K562 (cell line): ENCODE measurements around the gene KCNC3. TPM values are rescaled to one million over a fixed set of nuclear protein-coding genes. Genes with fewer than 3 reads are reported as not detected.

Experiments used
- ATAC-seq: fragments of 200-7000 bp; cut with Tn5 transposase; 3 replicates; pipeline ENCODE4 v1.9.1; 2020; ENCODE audit warnings: moderate library complexity
- BruUV-seq: library from RNA; stranded (reverse); fragments of 400-500 nt; replicated peaks from 2 replicates; lab custom pipeline; 2021; lab: Mats Ljungman, UMichigan
- CTCF ChIA-PET: fragments of 300-600 bp; formaldehyde crosslinking; extraction: SDS; loops from one replicate; lab custom pipeline; 2021; ENCODE audit warnings: low intra/inter-chr PET ratio; lab: Yijun Ruan, JAX
- POLR2A ChIA-PET: fragments of 300-600, 350-650 bp; sonication (Branson Sonifier 250); formaldehyde crosslinking; extraction: SDS; loops from one replicate; lab custom pipeline; 2021; ENCODE audit warnings: antibody characterized with exemption, inconsistent platforms; lab: Yijun Ruan, JAX
- DNase-seq, 4 experiments: peaks; one replicate each; pipeline versions ENCODE4 v3.0.0 to v3.0.0-alpha.2; 2011 to 2018; ENCODE audit warnings: low spot score in 3 of 4, mixed read lengths in 3 of 4; ENCODE audit errors: extremely low read depth in 1 of 4
- FAIRE-seq: peaks from 2 replicates; lab custom pipeline; 2011; peaks lifted over from hg19 to GRCh38; lab: Jason Lieb, UNC
- H2AFZ ChIP-seq: 2 replicates; pipeline ENCODE4 v1.6.0; 2011; ENCODE audit warnings: low read depth, low read length, control low read depth, inconsistent platforms
- H3K27ac ChIP-seq: fragments of 200-600 bp; 3 replicates; pipeline ENCODE4 v1.8.0; 2011; ENCODE audit warnings: low read depth, mild to moderate bottlenecking, control low read depth, inconsistent platforms, low read length, moderate library complexity, mixed read lengths; ENCODE audit errors: extremely low read depth
- H3K27me3 ChIP-seq, 2 experiments: fragments of 300-600 bp in 1 of 2; 2 replicates in 1 of 2; 3 replicates in 1 of 2; pipeline versions ENCODE4 v1.6.0 to v1.8.0; 2011; ENCODE audit warnings: inconsistent platforms in 2 of 2, low read length in 2 of 2, mild to moderate bottlenecking in 1 of 2, mixed read lengths in 1 of 2, moderate library complexity in 1 of 2; ENCODE audit not compliant: control insufficient read depth in 2 of 2, insufficient read depth in 2 of 2
- H3K36me3 ChIP-seq: fragments of 300-600 bp; 3 replicates; pipeline ENCODE4 v1.8.0; 2011; ENCODE audit warnings: mild to moderate bottlenecking, low read length, inconsistent platforms; ENCODE audit not compliant: control insufficient read depth, insufficient read depth
- H3K4me1 ChIP-seq, 2 experiments: fragments of 200-600 bp in 1 of 2; replicated peaks in 1 of 2; 2 replicates in 1 of 2; 3 replicates in 1 of 2; pipeline versions ENCODE4 v1.5.1 to v1.8.0; 2011; ENCODE audit warnings: inconsistent platforms in 2 of 2, low read length in 2 of 2, mild to moderate bottlenecking in 1 of 2, mixed read lengths in 1 of 2, moderate library complexity in 1 of 2; ENCODE audit not compliant: control insufficient read depth in 2 of 2, insufficient read depth in 2 of 2
- H3K4me2 ChIP-seq: 2 replicates; pipeline ENCODE4 v1.6.1; 2011; ENCODE audit warnings: low read length, control low read depth, inconsistent platforms, mixed read lengths; ENCODE audit not compliant: insufficient read depth
- H3K4me3 ChIP-seq: fragments of 200-600 bp; sonication (generic), shearing (Covaris generic); 2 replicates; pipeline ENCODE4 v1.5.1; 2016; ENCODE audit warnings: control low read depth, inconsistent platforms
- H3K79me2 ChIP-seq: fragments of 200-600 bp; 3 replicates; pipeline ENCODE4 v1.8.0; 2011; ENCODE audit warnings: low read length, inconsistent platforms; ENCODE audit not compliant: control insufficient read depth, insufficient read depth
- H3K9ac ChIP-seq, 2 experiments: 2 replicates each; pipeline versions ENCODE4 v1.6.0 to v1.6.1; 2011; ENCODE audit warnings: low read depth in 2 of 2, low read length in 2 of 2, control low read depth in 1 of 2, inconsistent platforms in 1 of 2, mild to moderate bottlenecking in 1 of 2, mixed read lengths in 1 of 2; ENCODE audit not compliant: insufficient read depth in 1 of 2
- H3K9me1 ChIP-seq: one replicate; pipeline ENCODE4 v1.6.0; 2011; ENCODE audit warnings: inconsistent platforms, mild to moderate bottlenecking, low read length, moderate library complexity; ENCODE audit not compliant: control insufficient read depth, insufficient read depth
- H3K9me3 ChIP-seq: replicated peaks from 2 replicates; pipeline ENCODE4 v1.5.1; 2011; ENCODE audit warnings: low read depth, low read length, inconsistent platforms; ENCODE audit not compliant: control insufficient read depth, insufficient read depth
- H4K20me1 ChIP-seq: replicated peaks from 2 replicates; pipeline ENCODE4 v1.6.1; 2011; ENCODE audit warnings: low read length, inconsistent platforms, mixed read lengths; ENCODE audit not compliant: control insufficient read depth, insufficient read depth
- ATF1 ChIP-seq, 2 experiments: fragments of 450-650 bp in 1 of 2; IDR thresholded peaks; 2 replicates each; pipeline ENCODE4 v1.6.1; 2016; ENCODE audit warnings: missing compliant biosample characterization in 1 of 2, missing genetic modification characterization in 1 of 2
- CEBPB ChIP-seq: fragments of 450-650 bp; IDR thresholded peaks from 2 replicates; pipeline ENCODE4 v1.6.1; 2016; ENCODE audit warnings: missing genetic modification characterization, missing compliant biosample characterization
- CREB3L1 ChIP-seq: fragments of 450-650 bp; IDR thresholded peaks from 2 replicates; pipeline ENCODE4 v1.6.1; 2014; ENCODE audit warnings: low read depth, mild to moderate bottlenecking, moderate library complexity, borderline replicate concordance
- DEAF1 ChIP-seq: fragments of 450-650 bp; formaldehyde crosslinking; IDR thresholded peaks from 2 replicates; pipeline ENCODE4 v1.4.0; 2020; ENCODE audit warnings: mild to moderate bottlenecking, moderate library complexity
- HDAC8 ChIP-seq: fragments of 450-650 bp; IDR thresholded peaks from 2 replicates; pipeline ENCODE4 v1.6.1; 2016; ENCODE audit warnings: mild to moderate bottlenecking, missing genetic modification characterization, moderate library complexity, missing compliant biosample characterization
- HIVEP1 ChIP-seq: fragments of 250-450 bp; sonication (Bioruptor Pico); IDR thresholded peaks from 2 replicates; pipeline ENCODE4 v1.4.0; 2020; ENCODE audit warnings: mild to moderate bottlenecking
- KAT8 ChIP-seq: fragments of 450-650 bp; IDR thresholded peaks from 2 replicates; pipeline ENCODE4 v1.6.1; 2016; ENCODE audit warnings: low read depth, mild to moderate bottlenecking
- OTX1 ChIP-seq: fragments of 450-650 bp; formaldehyde crosslinking; IDR thresholded peaks from 2 replicates; pipeline ENCODE4 v1.4.0; 2022; ENCODE audit warnings: mild to moderate bottlenecking
- RBBP5 ChIP-seq: fragments of 200-600 bp; sonication (generic); IDR thresholded peaks from 2 replicates; pipeline ENCODE4 v1.6.1; 2012; ENCODE audit warnings: borderline replicate concordance, mild to moderate bottlenecking, low read length, control low read depth, inconsistent platforms; ENCODE audit not compliant: insufficient read depth, poor library complexity, severe bottlenecking
- SMC3 ChIP-seq: conservative IDR thresholded peaks from 2 replicates; pipeline ENCODE4 v1.6.1; 2011; ENCODE audit warnings: low read depth, low read length, improper control_type of control experiment; ENCODE audit not compliant: insufficient read depth
- TRIM24 ChIP-seq, 2 experiments: fragments of 450-650 bp; IDR thresholded peaks; 2 replicates each; pipeline ENCODE4 v1.6.1; 2016
- ZBTB17 ChIP-seq: fragments of 450-650 bp; formaldehyde crosslinking; IDR thresholded peaks from 2 replicates; pipeline ENCODE4 v1.4.0; 2020; ENCODE audit warnings: mild to moderate bottlenecking
- ZNF140 ChIP-seq: fragments of 250-450 bp; sonication (Bioruptor Pico); IDR thresholded peaks from 2 replicates; pipeline ENCODE4 v1.8.0; 2021; ENCODE audit warnings: moderate library complexity, mild to moderate bottlenecking, inconsistent platforms
- ZNF197 ChIP-seq: fragments of 200-800 bp; sonication (Bioruptor generic); IDR thresholded peaks from 2 replicates; pipeline ENCODE4 v1.6.1; 2016; ENCODE audit warnings: low read depth, missing genetic modification characterization, missing compliant biosample characterization
- ZNF282 ChIP-seq: sonication (generic); formaldehyde crosslinking; IDR thresholded peaks from 2 replicates; pipeline ENCODE4 v1.8.1; 2023; ENCODE audit warnings: missing genetic modification reagents
- WGBS: fragments of 100-300 bp; shearing (Covaris generic); methylation state at CpG from one replicate; pipeline ENCODE4 v1.1.6; 2016; ENCODE audit warnings: low coverage, mixed read lengths; ENCODE audit not compliant: insufficient coverage; ENCODE audit errors: missing lambda C conversion rate; 5-methylcytosine and 5-hydroxymethylcytosine counted together
- in situ Hi-C: fragments of 300-500 bp; cut with MboI; formaldehyde crosslinking; loops from 4 replicates; pipeline ENCODE4 v1.15.0; 2018; ENCODE audit warnings: inconsistent platforms, mixed read lengths
- intact Hi-C: fragments of 100-400 bp; cut with micrococcal nuclease; formaldehyde crosslinking; loops from 2 replicates; pipeline ENCODE4 v1.14.2; 2022
- polyA plus RNA-seq, 8 experiments: library from polyadenylated mRNA; depleted of rRNA in 4 of 8; stranded (reverse) in 5 of 8; unstranded in 3 of 8; fragments of >200 nt; fragmentation: Nextera tagmentation in 2 of 8; fragmentation: Illumina TruSeq in 1 of 8; extraction: Ambion mirVana in 2 of 8; extraction: Trizol in 1 of 8; gene quantifications; 2 replicates each; pipeline versions ENCODE4 v1.2.1 to v1.2.3, GENCODE V29; 2011 to 2014; ENCODE audit warnings: inconsistent platforms in 1 of 8, missing spikeins in 1 of 8
- total RNA-seq, 7 experiments: library from RNA; depleted of rRNA in 6 of 7; stranded (reverse); fragments of >200 nt in 6 of 7; fragmentation: Illumina TruSeq in 2 of 7; extraction: Trizol in 2 of 7; gene quantifications; 2 replicates each; pipeline versions ENCODE4 v1.2.1 to v1.2.3, GENCODE V29; 2011 to 2021; ENCODE audit warnings: low replicate concordance in 1 of 7

KCNC3 gene
- total and polyA plus RNA-seq, 9 of the 15 experiments (the other 6 are each of a cell fraction or from before 2014, with no cell fraction given): 0.03 to 26.2 (median 2.0) TPM

- WGBS: 16% methylated on average over 52 of the region's 54 CpGs
- Histone ChIP-seq H3K27ac (peak overlapping the region; percentile 95), H3K4me3 (peak overlapping the region; percentile 43), H3K4me2 (peak overlapping the region; percentile 94), H4K20me1 (no peaks in the 10 kb centered on the region), H2AFZ (peak overlapping the region; percentile 94), H3K4me1 (peaks cover 46 to 48% of the 10 kb centered on the region in 2 experiments), H3K9ac (peak overlapping the region; percentile 72 to 94), H3K79me2 (peaks cover 28% of the 10 kb centered on the region), H3K27me3 (no peaks in the 10 kb centered on the region), H3K9me1 (peaks cover 5% of the 10 kb centered on the region), H3K36me3 (no peaks in the 10 kb centered on the region; the same call in 2 of the 3 replicates), H3K9me3 (no peaks in the 10 kb centered on the region)
- CTCF ChIA-PET: interaction anchor here (2.0 to 2.5 kb wide), 2 partner anchors 55 to 101 kb away, joined by 5 to 14 read pairs; no protein-coding TSS in a partner anchor
- in situ Hi-C loops (loop anchor here (10.0 kb wide), 1 partner anchor 426 kb away; no protein-coding TSS in a partner anchor), intact Hi-C loops (no loop called here)
- ATAC-seq: peak; percentile 59
- BruUV-seq: TSS peak; percentile 75
- POLR2A ChIA-PET: interaction anchor here (1.1 to 2.3 kb wide), 5 partner anchors 10 to 153 kb away, joined by 3 to 11 read pairs (median 5); partner anchors contain the start of genes JOSD2 and NR1H2
- peak; percentile 79 for FAIRE-seq
- peak; percentile 92 to 97 (median 96) for DNase-seq
- TF ChIP-seq SMC3 (no peak), TRIM24 (IDR thresholded peaks at IDR 0.05) (peak; percentile 45 to 62; a peak in 3 of 4 replicates), ATF1 (CRISPR knock-in tag; IDR thresholded peaks at IDR 0.05) (peak; percentile 94), ATF1 (tag; IDR thresholded peaks at IDR 0.05) (peak; percentile 100), HIVEP1 (CRISPR knock-in tag) (peak; percentile 57; the same call in 1 of the 2 replicates), CREB3L1 (peak; percentile 21; the same call in 1 of the 2 replicates), CEBPB (tag) (peak; percentile 91), HDAC8 (0 out of 2 replicates have a peak, but pooled peaks have one; percentile 67), KAT8 (peak; percentile 70; the same call in 1 of the 2 replicates), ZNF197 (CRISPR knock-in tag) (no peak), RBBP5 (peak; percentile 58), ZBTB17 (peak; percentile 37; the same call in 1 of the 2 replicates), ZNF282 (CRISPR knock-in tag) (no peak), ZNF140 (CRISPR knock-in tag) (no peak), DEAF1 (CRISPR knock-in tag) (no peak), OTX1 (peak; percentile 90; the same call in 1 of the 2 replicates)
Observed at GRCh38 chr19:50358483-50359327, 29.5 kb upstream of the KCNC3 start.
